PFSK-1 (cell line): ENCODE measurements around the gene PLIN5.

Source experiments
- FOXP2 ChIP-seq: optimal IDR thresholded peaks from 2 replicates; pipeline ENCODE3; 2011; ENCODE audit warnings: borderline replicate concordance, control low read depth, inconsistent platforms; ENCODE audit not compliant: insufficient read depth; ENCODE audit errors: extremely low read length, extremely low read depth
- POLR2AphosphoS5 ChIP-seq: IDR thresholded peaks from 2 replicates; pipeline ENCODE4 v1.6.1; 2012; ENCODE audit warnings: low read depth, mild to moderate bottlenecking, control low read depth, low read length, moderate library complexity
- SIN3A ChIP-seq: IDR thresholded peaks from 2 replicates; pipeline ENCODE4 v1.6.1; 2012; ENCODE audit warnings: mild to moderate bottlenecking, low read length, moderate library complexity, borderline replicate concordance; ENCODE audit not compliant: insufficient read depth
- TAF1 ChIP-seq: IDR thresholded peaks from 2 replicates; pipeline ENCODE4 v1.6.1; 2012; ENCODE audit warnings: low read length, control low read depth, borderline replicate concordance; ENCODE audit not compliant: insufficient read depth
- TF ChIP-seq, protein P1 (sequence below), 2 experiments: IDR thresholded peaks; 2 replicates each; pipeline versions ENCODE4 v1.6.1 to v1.8.0; 2011 to 2012; ENCODE audit warnings: low read depth in 2 of 2, low read length in 2 of 2, control low read depth in 1 of 2, inconsistent platforms in 1 of 2, mild to moderate bottlenecking in 1 of 2, moderate library complexity in 1 of 2; ENCODE audit not compliant: insufficient read depth in 1 of 2

The PLIN5 gene

DNA sequence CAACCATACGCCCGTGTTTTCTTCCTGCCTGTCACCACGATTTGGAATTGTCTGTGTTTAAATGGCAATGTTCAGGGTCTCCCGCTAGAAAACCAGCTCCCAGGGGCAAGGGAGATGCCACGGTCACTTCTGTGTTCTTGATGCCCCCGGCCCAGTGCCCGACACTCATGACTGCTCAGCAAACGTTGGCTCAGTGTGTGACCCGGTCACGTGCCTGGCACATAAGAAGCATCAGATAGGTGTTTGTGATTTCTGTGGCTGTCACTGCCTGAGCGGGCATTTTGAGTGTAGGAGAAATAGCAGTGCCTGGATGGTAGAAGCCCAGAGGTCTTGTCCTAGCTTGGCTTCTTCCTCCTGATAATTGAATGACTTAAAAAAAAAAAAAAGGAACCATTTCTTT is 47.5 kb downstream of the PLIN5 start:
- no peak for TF ChIP-seq TAF1
- no peak for TF ChIP-seq SIN3A
- TF ChIP-seq, protein P1, sequence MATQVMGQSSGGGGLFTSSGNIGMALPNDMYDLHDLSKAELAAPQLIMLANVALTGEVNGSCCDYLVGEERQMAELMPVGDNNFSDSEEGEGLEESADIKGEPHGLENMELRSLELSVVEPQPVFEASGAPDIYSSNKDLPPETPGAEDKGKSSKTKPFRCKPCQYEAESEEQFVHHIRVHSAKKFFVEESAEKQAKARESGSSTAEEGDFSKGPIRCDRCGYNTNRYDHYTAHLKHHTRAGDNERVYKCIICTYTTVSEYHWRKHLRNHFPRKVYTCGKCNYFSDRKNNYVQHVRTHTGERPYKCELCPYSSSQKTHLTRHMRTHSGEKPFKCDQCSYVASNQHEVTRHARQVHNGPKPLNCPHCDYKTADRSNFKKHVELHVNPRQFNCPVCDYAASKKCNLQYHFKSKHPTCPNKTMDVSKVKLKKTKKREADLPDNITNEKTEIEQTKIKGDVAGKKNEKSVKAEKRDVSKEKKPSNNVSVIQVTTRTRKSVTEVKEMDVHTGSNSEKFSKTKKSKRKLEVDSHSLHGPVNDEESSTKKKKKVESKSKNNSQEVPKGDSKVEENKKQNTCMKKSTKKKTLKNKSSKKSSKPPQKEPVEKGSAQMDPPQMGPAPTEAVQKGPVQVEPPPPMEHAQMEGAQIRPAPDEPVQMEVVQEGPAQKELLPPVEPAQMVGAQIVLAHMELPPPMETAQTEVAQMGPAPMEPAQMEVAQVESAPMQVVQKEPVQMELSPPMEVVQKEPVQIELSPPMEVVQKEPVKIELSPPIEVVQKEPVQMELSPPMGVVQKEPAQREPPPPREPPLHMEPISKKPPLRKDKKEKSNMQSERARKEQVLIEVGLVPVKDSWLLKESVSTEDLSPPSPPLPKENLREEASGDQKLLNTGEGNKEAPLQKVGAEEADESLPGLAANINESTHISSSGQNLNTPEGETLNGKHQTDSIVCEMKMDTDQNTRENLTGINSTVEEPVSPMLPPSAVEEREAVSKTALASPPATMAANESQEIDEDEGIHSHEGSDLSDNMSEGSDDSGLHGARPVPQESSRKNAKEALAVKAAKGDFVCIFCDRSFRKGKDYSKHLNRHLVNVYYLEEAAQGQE (IDR thresholded peaks at IDR 0.05; ENCODE audit: insufficient read depth in 1 of 2, low read depth in 2 of 2, low read length in 2 of 2), result no peak
- no peak for TF ChIP-seq POLR2AphosphoS5
- TF ChIP-seq FOXP2, result no peak

DNA sequence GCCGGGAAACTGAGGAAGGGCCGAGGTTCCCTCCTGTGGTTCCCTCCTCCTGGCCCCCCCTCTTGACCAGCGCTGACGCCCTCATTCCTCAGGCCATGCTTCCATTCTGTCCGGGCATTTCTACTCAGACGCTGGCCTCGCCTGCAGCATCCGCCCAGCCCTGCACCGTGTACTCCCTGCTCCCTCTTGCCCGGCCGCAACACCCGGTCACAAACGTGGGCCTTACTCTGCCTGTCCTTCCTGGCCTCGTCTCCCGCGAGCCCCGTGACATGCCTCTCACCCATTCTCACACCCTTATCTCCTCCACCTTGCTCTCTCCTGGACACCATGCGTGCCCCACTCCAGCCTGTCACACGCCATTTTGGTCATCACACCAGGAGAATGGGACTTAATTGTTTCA is 51.6 kb downstream of the PLIN5 start:
- TF ChIP-seq SIN3A (no peak), FOXP2 (no peak), POLR2AphosphoS5 (no peak), TAF1 (no peak)
- TF ChIP-seq, protein P1 (IDR thresholded peaks at IDR 0.05; ENCODE audit: insufficient read depth in 1 of 2, low read depth in 2 of 2, low read length in 2 of 2), result no peak

DNA sequence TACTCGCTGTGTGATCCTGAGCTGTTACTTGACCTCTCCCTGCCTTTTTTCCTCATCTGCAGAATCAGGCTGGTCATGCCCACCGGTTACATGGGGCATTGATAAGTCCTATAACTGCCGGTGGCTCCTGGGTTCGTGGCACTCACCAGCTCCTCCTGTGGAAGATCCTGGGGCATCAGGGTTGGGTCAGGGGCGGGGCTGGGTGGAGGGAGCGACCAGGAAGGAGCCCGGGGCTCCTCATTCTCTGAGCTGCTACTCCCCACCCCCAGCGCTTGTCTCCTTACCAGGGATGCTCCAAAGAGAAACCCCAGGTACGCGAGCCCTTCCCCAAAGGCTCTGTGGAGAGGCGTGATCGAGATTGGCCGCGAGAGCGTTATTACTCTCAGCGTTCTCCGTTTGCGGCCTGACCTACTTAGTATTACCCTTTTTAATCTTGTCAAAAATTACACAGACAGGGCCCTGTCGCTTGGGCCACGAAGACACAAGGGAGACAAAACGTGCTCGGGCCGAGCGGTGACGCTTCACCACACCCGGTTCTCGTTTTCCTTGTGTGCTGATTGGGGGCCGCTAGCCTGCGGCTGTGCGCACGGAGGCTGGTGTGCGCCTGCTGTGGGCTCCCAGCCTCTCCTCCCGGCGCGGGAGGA is 52.2 kb downstream of the PLIN5 start:
- TF ChIP-seq FOXP2 (no peak), TAF1 (no peak), SIN3A (no peak), POLR2AphosphoS5 (no peak)
- TF ChIP-seq, protein P1 (IDR thresholded peaks at IDR 0.05; ENCODE audit: insufficient read depth in 1 of 2, low read depth in 2 of 2, low read length in 2 of 2), result no peak

DNA sequence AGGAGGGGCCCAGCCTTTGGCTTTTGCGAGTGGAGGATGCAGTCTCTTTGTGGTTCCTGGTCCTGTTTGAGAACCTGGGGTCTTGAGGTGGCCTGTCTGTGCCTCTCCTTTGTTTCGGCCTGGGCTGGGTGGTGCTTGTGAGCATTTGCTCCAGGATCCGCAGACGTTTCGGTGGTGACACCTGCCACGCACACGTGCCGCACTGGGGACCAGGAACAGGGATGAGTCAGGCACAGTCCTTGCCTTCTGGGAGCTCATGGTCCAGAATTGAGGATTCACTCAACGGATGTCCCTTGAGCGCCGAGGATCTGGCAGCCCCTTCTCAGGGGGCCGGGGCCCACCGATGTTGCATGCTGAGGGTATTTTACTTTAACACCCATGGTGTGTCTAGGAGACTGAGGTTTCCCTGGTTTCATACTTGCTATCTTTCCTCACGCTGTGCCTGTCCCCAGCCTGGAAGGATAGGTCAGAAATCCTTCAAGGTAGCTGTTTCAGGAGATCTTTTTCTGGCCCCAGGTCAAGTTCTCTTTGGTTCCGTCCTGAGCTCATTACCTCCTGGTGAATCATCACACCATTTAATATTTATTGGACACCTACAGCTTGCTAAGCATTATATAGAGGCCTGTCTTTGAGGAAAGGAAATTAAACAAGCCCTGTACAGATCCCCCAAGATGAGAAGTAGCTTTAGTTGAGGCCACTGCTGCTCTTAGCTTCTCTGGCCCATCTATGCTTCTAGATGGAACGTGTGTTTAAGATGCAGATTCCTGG is 57.8 kb downstream of the PLIN5 start:
- TF ChIP-seq TAF1 (no peak), SIN3A (no peak), POLR2AphosphoS5 (no peak), FOXP2 (no peak)
- TF ChIP-seq, protein P1 (IDR thresholded peaks at IDR 0.05; ENCODE audit: insufficient read depth in 1 of 2, low read depth in 2 of 2, low read length in 2 of 2), result no peak
